NCI-H146 (cell line): ENCODE results near the gene ADAMTS18.

Source experiments
- DNase-seq: peaks from one replicate; lab custom pipeline; 2025; lab: John Stamatoyannopoulos, UW

The ADAMTS18 gene

DNA sequence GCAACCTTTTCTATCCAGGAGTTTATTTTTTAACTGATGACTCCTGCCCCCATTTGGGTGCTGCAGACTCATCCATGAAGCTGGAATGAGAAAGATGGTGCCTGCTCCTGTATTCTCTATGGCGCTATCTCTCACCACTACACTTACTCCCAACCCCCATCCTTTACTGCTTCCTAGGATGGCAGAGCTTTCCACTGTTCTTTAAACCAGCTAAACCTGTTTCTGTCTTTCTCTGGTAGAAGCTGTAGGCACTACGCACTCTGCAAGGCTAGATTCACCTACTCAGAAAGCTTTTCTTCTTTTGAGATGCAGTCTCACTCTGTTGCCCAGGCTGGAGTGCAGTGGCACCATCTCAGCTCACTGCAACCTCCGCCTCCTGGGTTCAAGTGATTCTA is 47.0 kb downstream of the ADAMTS18 start:
- no peak for DNase-seq

DNA sequence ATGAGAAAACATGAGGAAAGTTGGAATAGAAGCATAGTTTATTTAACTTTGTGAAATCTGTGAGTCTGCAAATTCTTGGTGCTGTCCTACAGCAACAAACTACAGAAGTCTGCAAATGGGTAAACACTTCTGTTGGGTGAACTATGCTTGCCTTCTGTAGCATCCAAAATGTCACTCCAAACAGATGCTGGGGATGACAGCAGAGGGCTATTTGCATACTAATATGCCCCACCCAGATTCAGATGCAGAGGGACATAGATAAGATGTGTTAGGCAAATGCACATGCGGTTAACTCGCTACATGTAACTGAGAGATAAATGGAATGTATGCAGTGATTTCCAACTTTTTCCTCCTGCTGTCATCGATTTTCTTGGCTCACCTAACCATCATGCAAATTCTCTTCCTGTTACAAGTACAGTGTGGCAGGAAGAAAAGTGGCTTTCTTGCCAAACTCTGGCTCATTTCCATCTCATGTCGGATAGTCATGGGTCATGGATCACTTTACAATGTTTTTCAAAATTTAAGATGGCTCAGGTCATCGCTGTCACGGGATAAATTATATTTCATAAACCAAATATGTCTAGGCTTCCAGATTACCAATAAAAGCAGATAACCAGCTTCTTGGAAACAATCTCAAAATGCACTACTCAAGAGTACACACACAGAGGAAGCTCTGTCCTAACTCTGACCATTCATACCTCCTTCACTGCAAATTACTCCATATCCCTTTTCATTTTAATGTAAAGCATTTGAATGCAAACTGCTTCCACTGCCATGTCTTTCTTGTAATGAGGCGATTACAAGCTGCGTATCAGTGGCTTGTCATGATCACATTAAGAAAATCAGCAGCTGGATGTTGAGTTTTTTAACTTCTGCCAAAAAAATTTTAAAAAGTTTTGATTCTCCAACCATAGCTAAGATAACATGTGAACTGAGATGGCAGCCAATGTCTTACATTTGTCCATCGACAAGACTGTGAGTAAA is 47.7 kb downstream of the ADAMTS18 start:
- no peak for DNase-seq

DNA sequence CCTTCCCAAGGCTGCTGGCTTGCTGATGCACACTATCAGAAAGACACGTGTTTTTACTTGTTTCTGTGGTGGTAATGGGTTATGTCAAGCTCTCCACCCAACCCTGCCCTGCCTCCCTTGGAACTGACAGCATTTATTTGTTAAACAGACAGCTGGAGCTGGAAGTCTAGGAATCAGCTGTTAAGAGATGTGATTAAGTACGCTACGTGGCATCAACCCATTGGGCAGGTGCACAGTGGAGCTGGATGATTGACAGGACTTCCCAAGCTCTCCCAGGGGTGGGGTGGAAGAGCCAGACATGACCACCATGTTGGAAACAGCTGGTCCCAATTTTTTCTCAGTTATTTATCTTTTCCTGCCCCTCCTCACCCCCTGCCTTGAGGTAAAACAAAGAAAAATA is 49.4 kb downstream of the ADAMTS18 start:
- peak; percentile 81 for DNase-seq

DNA sequence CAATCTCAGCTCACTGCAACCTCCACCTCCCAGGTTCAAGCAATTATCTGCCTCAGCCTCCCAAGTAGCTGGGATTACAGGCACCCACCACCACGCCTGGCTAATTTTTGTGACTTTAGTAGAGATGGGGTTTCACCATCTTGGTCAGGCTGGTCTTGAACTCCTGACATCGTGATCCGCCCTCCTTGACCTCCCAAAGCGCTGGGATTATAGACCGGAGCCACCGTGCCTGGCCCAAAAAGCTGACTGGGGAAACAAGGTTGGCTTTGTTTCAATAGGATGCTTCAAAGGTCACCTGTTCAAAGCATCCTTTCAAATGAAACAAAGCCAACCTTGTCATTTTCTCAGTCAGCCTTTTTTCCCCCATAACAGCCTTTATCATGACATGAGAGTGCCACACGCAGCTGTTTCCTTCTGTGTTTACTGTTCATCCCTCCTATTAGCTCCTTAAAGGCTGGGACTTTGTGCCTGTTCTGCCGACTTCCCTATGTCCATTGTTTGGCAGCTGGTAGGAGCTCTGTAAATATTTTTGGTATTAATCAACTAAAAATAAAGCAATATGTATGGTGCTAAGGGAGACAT is 51.1 kb downstream of the ADAMTS18 start:
- DNase-seq = peak; percentile 68

DNA sequence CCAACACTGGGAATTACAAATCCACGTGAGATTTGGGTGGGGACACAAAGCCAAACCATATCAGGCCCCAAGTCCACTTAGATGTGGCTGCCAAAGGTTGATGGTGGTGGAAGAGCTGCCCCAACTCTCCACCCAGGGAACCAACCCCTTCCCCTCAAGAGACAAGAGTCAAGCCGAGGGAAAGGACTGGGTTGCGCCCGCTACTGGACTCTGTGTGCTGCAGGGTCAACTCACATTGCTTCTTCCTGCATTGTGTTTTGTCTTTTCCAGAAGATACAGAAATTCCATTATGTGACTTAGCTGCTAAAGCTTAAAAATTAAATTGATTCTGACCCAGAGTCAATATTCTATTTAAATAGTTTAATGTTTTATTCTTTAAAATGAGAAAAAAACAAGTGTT is 58.5 kb downstream of the ADAMTS18 start:
- DNase-seq = no peak

DNA sequence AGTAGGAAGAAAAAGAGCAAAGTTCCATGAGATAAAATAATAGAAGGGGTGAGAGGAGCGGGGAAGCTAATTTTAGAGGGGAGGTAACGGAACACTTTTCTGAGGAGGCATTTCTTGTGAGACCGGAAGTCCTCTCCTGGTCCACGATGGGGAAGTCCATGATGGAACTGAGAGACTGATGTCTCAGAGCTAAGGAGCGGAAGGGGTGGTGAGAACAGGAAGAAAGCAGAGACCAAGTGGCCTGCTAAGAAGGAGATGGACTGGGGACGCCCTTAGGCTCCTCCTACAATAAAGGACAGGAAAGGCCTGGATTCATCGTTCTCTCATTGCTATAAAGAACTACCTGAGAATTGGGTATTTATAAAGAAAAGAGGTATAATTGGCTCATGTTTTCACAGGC is 59.4 kb downstream of the ADAMTS18 start:
- no peak for DNase-seq

DNA sequence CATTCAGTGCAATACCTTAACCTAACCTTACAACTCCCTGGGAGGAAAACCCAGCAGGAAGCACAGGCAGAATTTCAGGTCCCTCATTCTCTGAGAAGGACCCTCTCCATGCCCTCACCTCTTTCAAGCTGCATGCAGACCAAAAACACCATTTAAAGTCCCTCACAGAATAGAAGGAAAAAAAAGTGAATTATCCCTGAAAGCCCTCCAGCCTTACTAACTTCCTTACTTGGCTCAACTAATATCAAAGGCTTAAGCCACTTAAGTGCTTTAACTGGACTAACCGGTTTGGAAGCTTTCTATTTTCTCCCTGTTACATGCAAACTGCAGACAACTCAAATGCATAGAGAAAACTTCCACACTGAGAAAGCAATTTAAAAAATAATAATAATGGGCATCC is 60.5 kb downstream of the ADAMTS18 start:
- DNase-seq = no peak

DNA sequence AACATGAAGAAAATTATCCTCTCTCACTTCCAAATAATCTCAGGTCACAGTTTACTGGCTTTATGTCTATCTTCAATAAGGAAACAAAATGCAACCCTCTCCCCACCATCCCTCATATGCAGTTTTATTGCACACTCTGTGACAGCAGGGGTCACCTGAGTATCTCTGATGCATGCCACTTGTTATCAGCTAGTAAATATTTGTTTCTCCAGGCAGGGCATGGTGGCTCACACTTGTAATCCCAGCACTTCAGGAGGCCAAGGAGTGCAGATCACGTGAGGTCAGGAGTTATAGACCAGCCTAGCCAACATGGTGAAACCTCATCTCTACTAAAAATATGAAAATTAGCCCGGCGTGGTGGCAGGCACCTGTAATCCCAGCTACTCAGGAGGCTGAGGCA is 61.1 kb downstream of the ADAMTS18 start:
- DNase-seq = no peak

DNA sequence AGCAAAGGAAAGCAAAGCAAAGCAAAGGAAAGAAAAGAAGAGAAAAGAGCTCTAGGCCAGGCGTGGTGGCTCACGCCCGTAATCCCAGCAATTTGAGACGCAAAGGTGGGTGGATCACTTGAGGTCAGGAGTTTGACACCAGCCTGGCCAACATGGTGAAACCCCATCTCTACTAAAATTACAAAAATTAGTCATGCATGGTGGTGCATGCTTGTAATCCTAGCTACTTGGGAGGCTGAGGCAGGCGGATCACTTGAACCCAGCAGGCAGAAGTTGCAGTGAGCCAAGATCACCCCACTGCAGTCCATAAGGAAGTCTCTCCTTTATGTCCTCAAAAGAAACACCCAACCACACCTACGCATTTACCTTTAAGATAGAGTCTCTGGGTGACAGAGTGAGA is 70.1 kb downstream of the ADAMTS18 start:
- no peak for DNase-seq

DNA sequence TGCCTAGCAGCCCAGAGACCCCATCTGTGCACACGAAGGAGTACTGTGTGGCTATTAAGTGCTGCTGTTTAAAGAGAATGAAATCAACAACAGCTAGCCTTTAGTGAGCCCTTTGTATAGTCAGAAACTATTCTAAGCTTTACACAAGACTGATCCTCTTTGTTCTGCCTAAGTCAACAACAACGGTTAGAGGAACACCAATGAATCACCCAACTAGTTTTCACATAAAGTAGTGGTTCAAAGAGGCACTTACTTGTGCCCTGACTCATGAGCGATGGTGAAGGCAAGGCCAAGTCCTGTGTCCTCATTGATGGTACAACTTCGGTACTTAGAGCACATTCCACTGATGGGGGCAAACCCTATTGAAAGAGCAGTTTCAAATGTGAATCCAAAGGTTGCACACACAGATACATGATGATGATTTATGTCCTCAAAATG is 75.8 kb downstream of the ADAMTS18 start:
- DNase-seq = peak; percentile 29

DNA sequence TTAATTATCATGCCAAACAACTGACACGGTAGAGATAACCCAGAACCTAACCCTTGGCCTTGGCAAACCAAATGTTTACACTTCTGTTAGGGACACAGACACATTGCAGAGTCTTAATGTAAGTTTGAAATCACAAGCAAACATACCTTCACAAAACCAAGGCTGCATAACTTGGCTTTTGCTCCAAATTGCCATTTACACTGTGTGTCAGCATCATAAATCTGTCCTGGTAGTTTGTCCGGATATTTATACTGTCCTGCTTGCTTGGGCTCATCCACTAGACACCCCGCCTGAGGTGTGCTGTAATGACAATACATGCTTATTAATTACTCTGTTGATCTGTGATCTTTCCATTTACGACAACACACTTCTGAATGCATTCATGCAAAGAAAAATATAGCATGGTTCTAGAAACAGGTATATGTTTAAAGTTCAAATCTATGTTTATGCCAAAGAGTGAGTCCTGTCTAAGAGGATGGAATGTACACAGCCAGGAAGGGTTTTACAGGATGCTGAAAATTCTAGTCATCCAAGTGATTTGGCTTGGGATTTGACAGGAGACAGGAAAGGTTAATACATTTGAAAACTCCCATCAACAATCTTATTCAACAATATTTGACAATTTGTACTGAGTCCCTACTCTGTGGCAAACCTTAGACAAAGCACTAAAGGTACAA is 81.1 kb downstream of the ADAMTS18 start:
- peak; percentile 50 for DNase-seq

DNA sequence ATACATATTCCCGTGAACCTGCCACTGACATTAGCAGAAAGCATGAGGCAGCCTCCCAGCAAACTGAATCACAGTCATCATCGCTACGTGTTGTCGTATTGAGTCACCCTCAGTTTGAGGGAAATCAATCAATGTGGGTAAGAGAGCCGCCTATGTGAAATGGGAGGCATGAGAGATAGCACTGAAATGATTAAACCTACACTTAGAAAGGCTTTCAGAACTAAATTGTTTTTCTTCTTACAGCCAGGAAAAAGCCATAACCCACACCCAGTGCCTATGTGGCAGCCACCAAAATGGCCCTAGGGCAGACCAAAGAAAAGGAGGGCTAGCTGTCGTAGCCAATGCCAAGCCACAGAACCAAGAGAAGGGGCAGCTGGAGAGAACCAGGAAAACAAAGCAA is 90.5 kb downstream of the ADAMTS18 start:
- DNase-seq = no peak

DNA sequence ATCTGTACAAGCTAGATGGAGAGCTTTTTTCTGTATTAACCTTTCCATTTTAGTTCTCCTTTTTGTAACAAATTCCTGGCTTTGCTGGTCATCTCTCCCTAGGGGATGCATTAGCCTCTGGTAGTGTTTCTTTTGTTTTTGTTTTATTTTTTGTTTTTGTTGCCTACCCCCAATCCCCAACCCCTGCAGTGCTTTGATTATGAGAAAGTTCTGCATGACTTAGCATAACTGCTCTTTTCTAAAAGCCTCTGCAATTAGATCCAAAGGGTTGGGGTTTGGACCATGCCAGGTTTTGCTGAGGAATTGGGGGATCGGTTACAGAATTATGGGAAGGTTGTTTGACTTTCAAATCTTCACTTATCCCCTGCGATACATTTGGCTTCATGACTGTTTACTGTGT is 98.2 kb downstream of the ADAMTS18 start:
- DNase-seq = no peak

DNA sequence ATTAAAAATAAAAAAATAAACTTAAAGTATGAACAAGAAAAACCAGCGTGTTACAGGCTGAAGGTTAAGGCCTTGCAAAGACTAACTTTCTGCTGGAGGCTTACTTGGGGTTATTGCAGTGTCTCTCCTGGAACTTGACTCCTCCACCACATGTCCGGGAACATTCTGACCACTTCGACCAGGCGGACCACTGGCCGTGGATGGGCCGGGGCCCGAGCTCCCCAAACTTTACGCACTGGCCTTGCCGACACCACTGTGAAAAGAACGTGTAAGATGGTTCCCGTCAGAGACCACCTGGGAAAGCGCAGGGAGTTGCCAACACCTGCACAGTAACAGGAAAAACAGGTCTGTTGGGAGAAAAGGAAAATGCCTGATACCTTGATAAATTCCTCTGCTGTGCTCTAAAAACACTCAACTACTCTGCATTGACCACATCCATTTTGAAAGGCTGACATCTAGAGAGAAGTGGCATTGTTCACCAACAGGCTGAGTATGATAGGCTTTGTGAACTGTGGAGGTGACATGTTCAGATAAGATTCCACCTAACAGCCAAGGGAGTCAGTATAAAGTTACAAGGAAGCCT is 99.1 kb downstream of the ADAMTS18 start:
- no peak for DNase-seq

DNA sequence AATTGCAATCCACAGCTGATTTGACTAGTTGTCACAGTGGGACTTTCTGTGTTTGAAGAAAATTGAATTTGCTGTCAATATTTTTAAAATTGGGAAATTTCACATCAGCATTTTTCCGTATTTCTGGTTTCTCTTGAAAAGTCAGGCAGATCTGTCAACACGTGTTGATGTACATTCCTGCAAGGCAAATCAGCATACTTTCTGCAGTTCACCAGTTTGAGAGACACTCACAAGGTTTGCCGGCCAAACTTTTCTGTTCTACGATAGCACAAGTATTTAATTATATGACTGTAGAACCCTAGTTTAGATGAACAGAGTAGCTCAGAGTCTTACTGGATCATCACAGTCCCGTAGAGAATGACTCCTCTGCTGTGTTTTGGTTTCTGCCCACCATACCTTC is 102.0 kb downstream of the ADAMTS18 start:
- no peak for DNase-seq

DNA sequence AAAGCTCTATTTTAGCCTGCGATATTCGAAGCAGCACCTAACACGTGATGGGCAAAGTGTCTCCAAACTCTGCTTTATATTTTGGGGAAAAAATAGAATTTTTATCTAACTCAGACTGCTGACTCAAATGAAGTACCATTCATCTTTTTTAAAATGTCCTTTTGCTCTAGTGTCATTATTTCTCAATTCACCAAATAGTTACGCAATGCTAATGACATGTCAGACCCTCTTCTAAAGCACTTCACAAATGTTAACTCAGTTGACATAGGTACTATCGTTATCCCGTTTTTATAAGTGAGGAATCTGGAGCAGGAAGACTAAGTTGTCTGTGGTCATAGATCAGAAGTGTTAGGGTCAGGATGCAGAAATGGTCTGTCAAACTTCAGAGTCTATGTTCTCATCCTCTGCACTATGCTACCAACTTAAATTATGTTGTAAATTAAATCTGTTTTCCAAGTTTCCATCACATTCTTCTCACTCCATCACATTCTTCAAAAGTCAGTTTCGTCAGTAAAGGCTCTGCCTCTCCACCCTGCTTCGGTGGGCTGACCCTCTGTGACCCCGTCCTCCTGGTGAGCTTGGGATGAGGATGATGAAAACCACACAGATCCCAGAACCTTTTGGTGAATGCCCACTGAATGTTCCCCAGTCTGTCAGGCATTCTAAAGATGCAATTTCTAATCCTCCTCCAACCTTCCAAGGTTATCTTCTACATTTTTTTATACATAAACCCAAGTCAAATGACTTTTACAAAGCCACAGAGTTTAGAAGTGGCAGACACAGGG is 102.8 kb downstream of the ADAMTS18 start:
- DNase-seq = no peak

DNA sequence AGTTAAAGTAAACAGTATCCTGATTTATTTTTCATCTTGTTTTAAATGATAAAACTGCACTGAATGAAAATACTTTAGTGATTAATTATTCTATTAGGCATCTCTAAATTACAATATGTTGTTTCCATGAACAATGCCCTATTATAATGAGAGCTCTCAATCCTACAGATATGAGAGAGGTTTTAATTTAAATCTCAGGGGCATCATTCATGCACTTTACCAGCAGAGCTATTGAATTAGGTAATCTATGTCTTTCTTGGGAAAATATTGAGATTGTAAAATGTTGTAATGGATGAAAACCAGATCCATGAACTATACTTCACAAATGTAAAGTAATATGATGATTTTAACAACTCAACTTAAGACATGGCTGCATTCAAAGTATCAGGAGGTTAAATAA is 103.8 kb downstream of the ADAMTS18 start:
- DNase-seq = no peak

DNA sequence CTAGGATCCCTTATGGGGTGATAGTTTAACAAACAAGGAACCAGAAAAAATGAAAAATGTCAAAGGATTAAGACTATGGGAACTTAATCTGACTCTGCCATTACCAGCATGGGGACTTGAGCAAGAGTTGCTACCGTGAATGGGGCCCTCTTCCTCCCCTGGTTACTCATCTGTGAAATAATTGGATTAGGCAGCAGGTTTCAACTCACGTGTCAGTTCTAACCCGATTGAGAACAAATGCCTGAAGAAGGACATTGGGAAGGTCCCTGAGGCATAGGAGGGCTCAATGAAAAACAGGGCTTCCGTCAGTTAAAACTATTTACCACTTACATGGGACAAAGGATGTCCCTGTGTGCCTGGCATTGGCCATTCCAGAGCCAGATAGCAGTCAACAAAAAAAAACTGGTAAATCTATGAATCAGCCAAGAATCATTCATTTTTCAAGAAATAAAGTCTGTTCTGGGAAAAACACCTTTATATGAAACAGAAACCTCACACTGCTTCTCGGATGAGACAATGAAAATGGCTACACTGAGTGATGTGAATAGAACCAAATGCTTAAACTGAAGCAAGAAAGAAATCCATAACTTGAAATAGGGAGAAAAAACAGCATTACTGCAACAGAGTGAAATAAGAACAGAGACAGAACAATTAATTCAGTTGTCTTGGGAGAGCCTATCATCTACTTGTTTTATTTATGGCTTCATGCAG is 104.3 kb downstream of the ADAMTS18 start:
- no peak for DNase-seq

DNA sequence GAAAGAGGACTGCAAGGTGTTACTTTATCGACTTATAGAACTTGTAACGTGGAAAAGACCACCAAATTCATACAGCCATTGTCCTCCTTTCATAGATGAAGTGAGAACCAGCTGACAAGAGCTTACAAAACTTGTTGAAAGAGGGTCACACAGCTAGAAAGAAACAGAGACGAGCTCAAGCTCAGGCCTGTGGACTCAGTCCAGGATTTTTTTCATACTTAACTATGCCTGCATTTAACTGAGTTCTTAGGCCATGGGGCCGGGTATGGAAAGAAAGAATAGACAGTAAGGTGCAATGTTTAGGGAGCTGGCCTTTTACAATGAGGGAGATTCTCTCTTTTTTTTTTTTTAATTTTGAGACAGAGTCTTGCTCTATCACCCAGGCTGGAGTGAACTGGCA is 106.1 kb downstream of the ADAMTS18 start:
- DNase-seq = no peak

DNA sequence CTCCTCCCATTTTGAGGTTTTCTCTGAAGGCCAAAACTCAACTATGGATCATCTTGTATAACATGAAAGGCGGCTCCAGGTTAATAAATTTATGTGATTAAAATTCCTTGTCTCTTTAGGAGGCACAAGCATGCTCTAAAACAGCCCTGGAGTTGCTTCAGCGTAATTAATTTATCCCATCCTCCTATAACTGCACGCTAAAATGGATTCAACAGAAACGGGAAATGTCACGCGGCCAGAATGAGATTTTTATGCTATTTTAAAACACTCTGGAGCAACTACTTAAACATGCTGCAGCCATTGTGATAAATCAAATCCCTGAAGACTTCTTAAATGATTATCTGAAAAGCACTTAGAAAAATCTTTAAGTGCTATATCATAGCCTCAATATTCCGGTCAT is 106.6 kb downstream of the ADAMTS18 start:
- no peak for DNase-seq

DNA sequence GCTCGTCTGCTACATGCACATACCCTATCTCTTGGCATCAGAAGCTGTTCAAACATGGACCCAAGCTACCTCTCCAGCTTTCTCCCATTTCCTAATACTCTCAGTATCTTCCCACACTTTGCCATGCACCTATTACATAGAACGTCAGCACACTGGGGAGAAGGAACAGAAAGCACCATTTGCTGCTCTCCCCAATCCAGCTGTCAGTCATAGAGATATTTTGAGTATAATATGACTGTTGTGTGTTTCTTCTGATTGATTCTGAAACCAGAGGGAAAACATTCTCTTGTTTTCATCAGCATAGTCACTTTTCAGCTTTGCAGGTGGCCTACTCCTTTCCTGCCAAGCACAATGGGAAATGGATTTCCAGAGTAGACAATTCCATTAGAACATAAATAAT is 107.1 kb downstream of the ADAMTS18 start:
- no peak for DNase-seq
